OCI-M2 (cell line): ENCODE data around the gene CEND1.

Experiments
- DNase-seq: peaks from one replicate; lab custom pipeline; 2025; ENCODE audit not compliant: unreplicated experiment; lab: John Stamatoyannopoulos, UW

Gene CEND1

DNA sequence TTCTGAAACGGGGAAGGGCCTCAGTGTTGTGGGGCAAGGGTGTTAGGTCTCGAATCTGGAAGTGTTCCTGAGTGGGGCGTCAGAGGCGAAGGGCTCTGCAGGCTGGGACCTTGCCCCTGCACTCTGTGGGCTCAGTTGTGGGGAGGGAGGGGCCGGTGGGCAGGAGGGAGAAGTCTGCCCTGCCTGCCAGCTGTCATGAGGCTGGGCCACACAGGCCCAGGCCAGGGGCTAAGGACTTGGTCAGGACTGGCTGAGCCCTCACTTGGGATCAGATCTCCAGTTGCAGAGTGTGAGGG, 38.0 kb upstream of the CEND1 start, which contains the start of gene CRACR2B:
CRACR2B (plus strand) TSS at position 23 of the 296 bp plus-strand sequence. CDS start 689 bp downstream, outside the sequence.
- no peak for DNase-seq

DNA sequence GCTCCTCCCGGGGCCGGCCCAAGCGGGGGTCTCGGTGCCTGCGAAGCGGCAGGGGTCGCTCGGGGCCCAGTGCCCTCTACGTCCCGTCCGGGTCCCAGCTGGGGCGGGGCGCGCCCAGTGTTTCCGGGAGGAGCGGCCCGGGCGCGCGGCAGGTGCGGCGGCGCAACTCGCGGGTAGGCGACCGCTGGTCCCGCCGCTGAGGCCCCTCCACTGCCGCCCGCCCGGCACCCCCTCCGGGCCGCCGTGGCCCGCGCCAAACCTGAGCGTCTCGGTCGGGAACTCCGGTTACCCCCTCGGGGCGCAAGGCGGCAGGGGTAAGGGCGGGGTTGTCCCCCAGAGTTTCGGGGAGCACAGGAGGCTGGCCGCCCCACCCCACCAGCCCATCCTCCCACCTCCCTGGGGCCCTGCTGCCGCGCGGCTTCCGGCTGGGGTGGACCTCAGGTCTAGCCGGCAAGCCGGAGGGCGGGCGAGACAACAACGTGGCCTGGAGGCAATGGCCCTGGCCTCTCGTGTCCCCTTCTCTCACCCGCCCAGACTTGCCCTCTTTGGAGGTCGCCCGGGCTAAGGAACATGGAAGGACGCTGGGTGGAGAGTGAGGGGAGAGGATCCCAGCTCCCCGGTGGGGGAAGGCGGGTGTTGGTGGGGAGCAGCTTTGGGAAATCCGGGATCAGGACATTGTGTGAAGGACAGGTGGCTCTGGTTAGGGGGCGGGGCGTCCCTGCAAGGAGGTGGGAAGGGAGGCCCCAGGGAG, 37.4 kb upstream of the CEND1 start:
- DNase-seq: no peak

DNA sequence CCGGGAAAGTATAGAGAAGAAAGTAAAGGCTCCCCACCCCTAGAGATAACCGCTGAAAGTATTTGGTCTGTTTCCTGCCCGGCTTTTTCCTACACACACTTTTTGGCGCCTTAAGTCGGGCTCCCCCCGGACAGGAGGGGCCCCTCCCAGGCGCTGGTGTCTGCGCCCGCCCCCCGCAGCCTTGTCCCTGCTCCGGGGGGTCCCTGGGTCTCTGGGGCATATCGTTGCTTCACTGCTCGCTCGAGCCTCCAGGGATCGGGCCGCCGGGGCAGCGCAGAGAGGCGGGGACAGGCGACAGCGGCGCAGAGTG, 36.9 kb upstream of the CEND1 start:
- no peak for DNase-seq

DNA sequence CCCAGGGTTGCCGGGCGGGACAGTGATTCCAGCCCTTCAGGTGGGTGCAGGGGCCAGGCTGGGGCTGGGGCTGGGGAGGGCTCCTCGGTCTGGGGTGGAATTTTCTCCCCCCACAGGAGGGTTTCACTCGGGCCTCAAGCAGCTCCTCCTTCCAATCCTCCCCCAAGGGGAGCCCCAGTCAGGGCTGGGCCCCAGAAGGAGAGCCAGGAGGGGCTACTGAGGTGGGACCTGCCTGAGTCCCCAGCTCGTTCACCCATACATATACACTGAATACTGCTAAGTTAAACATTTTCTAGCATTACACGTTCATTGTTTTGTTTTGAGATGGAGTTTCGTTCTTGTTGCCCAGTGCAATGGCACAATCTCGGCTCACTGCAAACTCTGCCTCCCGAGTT, 36.3 kb upstream of the CEND1 start:
- DNase-seq: no peak

DNA sequence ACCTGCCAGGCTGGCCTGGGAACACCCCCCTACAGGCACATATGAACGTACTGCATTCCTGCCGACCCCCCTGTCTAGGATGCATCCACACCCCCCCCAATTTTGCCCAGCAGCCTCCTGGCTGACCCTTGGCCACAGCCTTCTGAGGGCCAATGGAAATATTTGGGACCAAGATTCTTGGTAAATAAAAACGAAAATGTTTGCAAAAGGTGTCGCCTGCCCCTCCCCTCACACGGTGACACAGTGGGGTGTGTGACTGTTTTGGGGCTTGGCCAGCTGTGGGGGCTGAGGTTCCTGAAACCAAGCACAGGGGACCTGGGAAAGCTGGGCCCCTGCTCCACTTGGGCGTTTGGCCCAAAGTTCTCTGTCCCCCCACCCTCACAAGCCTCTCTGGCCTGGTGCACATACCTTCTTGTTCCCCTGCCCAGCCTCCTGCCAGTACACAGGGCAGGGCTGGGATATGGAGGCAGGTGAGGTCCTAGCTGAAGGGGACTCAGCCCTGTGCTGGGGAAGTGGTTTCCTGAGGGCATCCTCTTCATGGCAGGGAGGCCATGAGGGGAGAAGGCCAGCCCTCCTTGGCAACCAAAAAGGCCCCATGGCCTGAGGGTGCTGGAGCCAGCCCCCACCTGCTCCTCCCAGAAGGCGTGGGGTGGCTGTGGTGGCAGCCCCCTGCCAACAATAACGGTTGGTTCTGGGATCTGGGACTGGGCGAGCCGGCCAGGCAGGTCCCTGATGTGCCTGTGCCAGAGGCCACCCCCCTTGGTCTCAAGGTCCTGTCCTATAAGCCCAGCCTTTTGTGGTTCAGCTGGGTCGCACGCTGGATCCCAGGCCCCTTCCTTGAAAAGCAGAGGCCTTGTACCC, 35.7 kb upstream of the CEND1 start:
- DNase-seq: no peak

DNA sequence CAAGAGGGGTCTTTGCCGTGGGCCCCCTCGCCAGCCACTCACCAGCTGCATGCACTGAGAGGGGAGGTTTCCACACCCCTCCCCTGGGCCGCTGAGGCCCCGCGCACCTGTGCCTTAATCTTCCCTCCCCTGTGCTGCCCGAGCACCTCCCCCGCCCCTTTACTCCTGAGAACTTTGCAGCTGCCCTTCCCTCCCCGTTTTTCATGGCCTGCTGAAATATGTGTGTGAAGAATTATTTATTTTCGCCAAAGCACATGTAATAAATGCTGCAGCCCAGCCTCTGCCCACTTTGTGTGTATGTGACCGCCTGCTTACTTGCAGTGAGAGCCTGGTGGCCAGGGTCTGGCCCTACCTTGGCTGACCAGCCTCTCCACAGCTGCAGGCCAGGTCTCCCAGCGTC, 35.1 kb upstream of the CEND1 start:
- no peak for DNase-seq

DNA sequence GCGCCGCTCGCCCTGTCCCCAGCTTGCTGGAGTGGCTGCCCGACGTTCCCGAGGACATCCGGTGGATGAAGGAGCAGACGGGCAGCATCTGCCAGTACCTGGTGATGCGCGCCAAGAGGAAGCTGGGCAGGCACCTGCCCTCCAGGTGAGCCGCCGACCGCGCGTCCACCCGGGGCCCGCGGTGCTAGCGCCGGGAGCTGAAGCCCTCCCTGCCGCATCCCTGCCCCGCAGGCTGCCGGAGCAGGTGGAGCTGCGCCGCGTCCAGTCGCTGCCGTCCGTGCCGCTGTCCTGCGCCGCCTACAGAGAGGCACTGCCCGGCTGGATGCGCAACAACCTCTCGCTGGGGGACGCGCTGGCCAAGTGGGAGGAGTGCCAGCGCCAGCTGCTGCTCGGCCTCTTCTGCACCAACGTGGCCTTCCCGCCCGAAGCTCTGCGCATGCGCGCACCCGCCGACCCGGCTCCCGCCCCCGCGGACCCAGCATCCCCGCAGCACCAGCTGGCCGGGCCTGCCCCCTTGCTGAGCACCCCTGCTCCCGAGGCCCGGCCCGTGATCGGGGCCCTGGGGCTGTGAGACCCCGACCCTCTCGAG, 34.5 kb upstream of the CEND1 start:
- DNase-seq: no peak

DNA sequence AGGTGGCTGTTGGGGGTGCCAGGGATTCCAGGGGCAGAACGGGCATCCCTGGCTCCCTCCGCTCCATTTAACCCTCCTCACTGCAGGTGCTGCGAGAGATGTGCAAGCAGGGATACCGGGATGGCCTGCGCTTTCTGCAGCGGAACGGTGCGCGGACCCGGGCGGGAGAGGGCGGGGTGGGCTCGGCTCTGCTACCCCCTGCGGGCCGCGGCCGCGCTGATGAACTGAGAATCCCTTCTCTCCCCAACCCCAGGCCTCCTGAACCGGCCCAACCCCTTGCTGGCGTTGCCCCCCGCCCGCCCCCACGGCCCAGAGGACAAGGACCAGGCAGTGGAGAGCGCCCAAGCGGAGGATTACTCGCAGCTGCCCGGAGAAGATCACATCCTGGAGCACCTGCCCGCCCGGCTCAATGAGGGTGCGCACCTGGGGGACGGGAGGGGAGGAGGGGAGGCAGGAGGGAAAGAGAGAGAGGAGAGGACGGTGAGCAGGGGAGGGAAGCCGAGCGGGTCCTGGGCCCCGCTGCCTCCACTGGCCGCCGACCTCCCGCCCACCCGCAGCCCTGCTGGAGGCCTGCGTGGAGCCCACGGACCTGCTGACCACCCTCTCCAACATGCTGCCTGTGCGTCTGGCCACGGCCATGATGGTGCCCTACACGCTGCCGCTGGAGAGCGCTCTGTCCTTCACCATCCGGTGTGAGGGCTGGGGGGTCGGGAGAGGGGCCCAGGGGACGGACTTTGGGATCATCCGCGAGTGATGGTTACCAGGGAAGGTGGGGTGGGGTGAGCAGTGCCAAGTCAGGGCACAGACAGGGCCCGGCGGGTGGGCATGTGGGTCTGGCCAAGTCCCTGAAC, 33.8 kb upstream of the CEND1 start:
- no peak for DNase-seq

DNA sequence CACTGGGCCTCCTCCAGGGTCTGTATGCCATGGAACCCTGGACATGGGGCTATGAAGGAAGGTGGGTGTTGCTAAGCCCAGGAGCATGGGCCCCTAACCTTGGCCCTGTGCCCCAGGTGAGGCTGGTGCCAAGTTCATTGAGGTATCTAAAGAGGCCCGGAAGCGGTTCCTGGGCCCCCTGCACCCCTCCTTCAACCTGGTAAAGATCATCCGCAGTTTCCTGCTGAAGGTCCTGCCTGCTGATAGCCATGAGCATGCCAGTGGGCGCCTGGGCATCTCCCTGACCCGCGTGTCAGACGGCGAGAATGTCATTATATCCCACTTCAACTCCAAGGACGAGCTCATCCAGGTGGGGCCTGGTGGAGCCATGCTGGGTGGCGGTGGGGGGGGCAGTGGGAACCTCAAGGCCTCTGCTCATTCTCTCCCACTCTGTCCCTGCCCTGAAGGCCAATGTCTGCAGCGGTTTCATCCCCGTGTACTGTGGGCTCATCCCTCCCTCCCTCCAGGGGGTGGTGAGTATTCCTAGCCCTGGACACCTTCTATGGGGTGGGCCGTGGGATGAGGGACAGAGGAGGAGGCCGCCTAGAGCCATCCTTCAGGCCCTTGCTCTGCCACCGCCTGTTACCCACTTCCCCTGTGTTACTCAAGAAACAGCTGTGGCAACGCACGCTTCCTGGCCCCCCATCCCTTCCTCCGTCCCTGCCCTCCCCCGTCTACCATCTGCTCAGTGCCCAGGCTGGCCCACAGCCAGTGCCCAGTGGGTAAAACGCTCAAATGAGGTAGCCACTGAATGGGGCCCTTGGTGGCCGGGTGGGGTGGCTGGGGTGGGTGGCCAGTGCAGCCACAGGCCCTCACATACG, 31.9 kb upstream of the CEND1 start:
- DNase-seq: no peak

DNA sequence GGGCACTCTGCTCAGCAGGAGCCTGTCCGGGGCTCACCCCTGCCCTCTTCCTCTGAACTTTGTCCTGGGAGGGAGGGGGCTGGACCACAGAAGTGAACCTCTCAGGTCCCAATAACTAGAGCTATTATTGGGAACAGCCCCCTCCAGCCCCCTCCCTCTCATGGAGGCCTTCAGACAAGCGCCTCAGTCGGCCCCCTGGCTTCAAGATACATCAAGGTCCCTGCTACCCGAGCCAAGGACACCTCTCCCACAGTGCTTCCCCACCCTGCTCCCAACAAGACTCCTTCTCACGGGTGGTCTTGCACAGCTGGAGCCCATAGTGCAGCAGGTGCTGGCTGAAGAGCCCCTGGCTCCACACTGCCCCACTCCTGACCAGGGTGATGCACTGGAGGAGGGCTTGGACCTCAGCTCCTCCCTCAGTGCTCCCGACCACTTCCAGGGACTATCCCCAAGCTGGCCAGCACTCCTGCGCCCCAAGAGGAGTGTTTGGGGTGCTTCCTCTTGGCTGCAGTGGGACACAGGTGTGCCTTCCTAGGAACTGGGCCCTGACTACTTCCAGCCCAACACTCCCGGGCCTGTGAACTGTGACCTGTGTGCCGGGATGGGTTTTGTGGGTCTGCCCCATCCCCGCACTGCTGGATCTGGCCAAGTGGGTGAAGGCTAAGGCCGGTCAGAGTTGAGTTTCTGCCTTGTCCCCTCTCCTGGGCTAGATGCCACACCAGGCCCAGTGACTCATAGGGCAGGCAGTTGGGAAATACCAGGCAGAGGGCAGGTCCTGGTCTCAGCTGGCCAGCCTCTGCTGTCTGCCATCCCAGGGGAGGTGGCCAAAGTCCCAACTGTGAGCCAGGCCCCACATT, 31.0 kb upstream of the CEND1 start:
- DNase-seq: no peak

DNA sequence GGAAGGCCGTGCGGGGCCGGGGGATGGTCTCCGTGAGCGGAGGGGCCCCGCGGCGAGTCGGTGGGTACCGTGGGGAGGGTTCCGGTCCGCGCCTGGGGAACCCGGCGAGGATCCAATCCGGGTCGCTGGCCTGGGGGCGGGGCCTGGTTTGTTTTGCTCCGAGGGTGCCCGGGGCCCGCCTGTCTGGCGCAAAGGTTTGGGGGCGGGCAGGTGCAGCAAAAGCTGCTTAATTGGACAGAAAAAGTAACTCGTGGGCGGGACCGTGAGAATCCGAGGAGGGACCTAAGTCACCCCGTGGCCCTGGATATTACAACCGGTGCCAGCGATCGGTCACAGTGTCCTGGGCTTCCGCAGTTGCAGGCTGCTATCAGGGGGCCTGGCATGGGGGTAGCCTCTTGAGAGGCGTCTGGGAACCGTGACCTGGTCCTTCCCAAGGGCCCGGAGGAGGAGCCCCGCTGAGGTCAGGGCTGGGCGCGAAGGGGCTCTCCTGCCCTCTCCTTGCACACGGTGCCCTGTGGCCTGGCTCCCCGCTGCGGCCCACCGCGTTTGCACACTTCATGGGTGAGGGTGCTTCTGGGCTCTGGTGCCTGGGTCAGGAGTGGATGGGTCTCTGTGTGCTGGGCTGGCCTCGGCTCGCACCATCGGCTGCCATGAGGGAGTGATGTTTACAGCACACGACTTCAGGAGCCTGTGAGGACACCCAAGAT, 30.2 kb upstream of the CEND1 start:
- no peak for DNase-seq

DNA sequence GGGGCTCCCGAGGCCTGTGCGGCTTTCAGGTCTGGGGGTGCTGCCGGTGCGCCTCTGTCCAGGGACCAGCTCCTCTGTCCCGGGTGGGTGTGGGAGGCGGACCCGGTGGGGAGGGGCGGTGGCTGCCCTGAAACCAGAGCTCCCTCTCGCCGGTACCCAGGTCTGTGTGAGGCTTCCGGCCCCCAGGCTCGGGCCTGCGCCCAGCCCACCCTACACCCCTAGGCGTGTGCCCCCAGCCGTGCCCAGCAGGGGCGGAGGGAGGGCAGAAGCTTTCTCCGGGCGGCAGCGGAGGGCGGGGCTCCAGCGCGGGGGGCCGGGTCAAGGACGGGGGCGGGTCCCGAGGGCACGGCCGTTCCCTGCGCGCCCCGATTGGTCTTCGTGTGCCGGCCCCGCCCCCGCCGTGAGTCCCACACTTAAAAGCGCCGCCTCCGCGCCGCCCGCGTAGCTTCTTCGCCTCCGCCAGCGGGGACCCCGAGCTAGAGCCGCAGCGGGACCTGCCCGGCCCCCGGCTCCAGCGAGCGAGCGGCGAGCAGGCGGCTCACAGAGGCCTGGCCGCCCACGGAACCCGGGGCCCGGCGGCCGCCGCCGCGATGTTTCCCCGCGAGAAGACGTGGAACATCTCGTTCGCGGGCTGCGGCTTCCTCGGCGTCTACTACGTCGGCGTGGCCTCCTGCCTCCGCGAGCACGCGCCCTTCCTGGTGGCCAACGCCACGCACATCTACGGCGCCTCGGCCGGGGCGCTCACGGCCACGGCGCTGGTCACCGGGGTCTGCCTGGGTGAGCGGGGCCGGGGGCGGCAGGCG, 29.4 kb upstream of the CEND1 start:
- no peak for DNase-seq

DNA sequence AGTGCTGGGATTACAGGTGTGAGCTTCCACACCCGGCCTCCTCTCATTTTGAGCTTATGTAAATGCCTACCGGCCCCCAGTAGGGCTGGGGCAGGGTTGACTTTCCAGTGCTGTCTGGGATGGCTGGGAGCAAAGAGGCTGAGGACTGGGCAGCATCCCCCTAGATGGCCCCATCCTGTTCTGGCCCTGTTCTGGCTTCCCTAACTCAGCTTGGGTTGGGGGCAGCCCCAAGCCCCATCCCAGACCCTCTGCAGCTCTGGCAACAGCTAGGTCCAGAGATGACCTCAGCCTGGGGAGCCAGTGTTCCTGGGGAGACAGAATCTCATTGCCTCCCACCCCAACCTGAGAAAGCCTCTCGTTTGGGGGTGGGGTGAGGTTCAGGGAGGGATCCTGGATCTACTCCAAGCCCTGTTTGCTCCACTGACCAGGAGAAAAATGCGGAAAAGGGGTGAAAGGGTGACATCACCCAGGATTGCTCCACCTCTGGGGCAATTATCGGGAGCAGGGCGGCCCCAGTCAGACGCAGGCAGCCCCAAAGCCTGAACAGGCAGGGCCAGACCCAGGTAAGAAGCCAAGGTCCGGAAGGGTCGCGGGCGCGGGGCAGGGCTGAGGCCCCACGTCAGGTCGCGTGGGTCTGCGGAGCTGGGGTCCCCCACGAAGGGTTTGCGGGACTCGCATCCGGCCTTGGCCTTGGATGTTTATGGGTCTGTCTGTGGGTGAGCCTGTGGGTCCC, 28.7 kb upstream of the CEND1 start, which contains the start of gene PNPLA2:
PNPLA2 (plus strand) TSS at position 519 of the 733 bp plus-strand sequence. CDS start 805 bp downstream, outside the sequence.
- DNase-seq: no peak

DNA sequence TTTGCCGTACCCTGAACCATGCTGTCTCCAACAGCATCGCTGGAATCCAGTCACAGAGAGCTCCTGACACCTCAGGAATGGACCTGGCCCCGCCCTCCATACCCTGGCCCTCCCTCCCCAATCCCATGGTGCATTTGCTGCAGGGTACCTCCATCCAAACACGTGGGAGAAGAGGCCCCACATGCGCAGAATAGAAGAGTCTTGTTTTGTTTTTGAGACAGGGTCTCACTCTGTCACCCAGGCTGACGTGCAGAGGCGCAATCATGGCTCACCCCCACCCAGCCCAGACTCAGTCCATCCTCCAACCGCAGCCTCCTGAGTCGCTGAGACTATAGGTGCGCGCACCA, 26.5 kb upstream of the CEND1 start:
- DNase-seq: no peak

DNA sequence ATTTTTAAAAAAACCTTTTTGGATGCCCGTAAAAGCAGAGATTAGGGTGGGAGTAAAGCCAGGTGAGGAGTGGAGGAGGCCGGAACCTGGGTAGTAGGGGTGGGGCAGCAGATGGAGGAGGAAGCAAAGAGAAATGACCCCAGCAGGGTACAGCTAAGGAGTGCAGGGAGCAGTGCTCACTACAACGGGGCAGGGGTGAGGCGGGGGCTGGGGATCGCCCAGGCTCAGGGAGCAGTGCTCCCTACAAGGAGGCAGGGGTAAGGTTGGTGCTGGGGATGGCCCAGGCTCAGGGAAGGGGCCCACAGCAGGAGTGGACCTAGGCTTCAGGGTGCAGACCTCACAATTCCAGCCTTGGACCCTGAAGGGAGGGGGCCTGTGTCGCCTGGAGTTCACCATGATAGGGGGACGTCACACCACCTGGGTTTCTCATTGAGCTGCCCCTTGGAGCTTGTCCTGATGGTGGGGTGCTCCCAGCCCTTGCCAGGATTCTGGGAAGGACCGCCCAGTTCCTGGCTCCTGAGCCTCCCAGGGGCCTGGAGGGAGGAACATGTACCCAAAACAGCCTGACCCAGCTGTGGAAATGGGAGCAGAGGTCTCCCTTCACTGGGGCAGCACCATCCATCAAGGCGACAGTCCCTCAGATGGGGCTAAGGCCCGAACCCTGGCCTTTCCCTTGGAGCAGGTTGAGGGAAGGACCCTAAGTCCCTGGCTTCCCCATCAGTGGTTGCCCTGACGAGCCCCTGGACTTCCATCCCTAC, 26.0 kb upstream of the CEND1 start:
- DNase-seq: no peak

DNA sequence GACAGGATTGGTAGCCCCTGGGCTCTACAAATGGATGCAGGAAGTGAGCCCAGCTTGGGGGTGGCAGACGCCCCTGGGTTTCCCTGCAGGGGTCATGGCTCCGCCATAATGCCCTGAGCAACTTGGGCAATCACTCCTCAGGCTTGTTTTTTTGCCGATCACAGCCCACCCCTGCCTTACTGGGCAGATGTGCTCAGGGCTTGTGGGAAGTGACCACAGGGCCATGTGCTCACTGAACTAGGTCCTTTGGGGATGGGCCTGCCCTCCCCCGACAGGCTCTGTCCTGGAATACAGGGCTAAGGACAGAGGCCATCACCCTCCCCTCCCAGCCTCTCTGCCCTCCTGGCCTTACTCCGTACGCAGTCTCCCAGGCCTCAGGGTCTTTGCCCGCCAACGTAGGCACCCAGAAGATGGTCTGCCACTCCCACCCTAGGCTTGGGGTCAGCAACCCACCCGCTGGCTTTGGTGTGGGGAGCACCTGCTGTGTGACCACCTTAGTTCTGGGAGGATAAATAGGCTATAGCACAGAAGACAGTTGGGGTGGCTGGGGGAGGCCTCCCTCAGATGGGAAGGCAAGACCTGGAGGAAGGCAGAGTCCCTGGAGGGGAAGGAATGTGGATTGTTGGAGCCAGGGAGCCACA, 23.7 kb upstream of the CEND1 start:
- DNase-seq: no peak
